DLD1 (cell line): Measurements from ENCODE around the gene TTC39C.
"Not testable (repeated sequence)": the region's sequence is repeated elsewhere in the genome, so short reads cannot be mapped to it uniquely, and the experiment has no call there.

ENCODE experiments used
- in situ Hi-C: cut with HindIII; loops from 2 replicates; pipeline ENCODE4 v1.10.0; 2017; ENCODE audit warnings: low sequenced_read_pairs

The TTC39C gene

DNA sequence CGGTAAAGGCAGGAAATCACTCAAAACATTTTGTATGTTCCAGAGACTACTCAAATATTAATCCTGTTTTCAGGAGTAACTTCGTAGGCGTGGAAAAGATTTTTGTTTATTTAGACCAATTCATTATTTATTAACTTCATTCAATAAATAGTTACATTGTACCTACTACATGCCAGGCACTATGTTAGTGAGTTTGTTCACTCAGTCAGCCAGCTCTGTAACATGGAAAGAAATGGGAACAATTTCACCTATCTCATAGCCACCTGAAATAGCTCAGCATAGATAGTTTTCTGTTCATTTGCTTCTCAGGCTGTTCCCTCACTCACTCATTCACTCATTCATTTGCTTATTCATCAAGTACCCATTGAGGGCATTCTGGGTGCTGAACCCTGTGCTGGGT lies 34.6 kb downstream of the TTC39C start:
- in situ Hi-C loops, result no loop called here

DNA sequence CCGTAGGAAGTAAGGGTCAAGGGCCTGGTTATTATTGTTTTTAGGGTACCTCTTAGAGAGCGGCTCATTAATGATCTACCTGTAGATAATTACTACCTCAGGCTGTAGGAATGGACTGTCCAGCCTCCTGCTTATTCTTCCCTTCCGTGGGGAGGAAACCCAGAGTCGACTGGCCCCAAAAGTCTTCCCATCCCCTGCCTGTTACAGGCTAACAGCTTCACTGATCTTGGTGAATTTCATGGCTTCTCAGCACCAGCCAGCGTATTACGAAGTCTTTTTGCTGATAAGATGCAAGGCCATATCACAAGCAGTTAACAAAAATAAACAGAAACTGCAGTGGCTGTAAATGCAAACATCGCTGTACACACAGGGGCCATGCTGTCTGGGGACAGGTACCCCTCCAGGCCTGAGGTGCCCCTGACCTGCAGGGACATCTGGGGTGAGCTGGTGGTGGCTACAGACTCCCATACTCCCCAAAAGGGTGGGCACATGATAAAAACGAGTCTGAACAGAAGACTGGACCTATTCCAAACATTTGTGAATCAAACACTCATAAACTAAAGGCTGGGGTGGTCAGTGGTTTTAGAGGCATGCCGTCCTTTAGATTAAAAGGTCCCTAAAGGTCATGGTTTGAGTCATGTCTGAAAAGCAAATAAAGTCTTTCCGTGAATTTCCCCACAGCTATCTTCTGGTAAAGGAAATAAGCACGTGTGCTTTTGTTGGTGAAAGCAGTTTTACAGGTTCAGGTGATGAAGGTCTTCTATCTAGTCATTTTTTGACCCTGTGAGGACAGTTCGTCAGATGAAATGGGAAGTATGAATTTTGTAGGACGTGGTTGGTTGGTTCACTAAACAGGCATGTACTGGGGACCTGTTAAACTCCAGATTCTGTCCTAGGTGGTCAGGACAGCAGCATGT lies 36.7 kb downstream of the TTC39C start:
- in situ Hi-C loops, result no loop called here

DNA sequence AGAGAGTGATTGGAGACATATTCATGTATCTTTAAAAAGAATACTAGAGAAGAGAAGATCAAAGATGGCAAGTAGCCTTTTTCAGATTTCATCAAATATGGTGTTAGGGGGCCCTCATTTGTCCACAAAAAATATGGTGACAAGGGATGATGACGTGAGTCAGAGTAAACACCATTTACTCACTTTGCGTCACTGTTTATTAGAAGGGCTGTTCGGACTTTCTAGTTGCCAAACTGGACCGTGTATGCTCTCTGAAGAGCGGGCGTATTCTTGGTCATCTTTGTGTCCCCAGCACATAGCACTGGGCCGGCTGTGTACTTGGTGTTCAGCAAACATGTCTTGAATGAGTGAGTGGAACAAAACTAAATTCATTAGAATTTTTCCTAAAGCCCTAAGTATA lies 37.5 kb downstream of the TTC39C start:
- in situ Hi-C loops, result no loop called here

DNA sequence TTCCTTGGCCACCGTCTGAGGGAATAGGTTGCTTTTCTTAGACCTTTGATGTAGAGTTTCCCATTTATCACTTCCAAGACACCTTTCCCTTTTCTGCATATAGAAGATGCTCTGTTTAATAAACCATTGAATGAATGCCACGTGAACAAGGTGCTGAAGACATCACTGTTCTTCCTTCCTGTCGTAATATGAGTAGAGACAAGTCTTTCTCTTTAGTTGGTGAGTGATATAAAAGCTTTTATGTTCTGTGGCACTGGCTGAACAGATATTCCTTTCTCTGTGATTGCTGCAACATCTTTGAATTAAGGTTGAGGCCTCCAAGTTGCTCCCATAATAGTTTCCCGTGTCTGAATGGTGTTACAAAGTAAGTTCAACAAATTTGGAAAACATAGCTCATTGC lies 38.7 kb downstream of the TTC39C start:
- in situ Hi-C loops, result no loop called here

DNA sequence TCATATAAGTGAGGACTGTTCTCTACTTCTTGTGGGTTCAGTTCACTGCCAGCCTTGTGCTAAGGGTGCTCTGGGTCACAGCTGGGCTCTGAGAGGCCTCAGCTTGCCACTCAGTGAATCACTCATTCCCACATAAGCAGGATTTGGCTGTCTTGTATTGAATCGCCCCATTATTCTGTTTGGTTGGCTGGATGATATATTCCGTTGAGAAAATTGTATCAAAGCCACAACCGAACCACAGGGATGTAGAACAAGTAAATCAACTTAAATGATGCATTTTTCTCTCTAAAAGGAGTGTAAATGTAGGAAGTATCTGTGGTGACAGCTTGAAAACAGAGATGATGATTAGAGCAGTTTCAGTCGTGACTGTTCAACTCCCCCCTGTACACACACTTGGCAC lies 39.6 kb downstream of the TTC39C start:
- in situ Hi-C loops, result no loop called here

DNA sequence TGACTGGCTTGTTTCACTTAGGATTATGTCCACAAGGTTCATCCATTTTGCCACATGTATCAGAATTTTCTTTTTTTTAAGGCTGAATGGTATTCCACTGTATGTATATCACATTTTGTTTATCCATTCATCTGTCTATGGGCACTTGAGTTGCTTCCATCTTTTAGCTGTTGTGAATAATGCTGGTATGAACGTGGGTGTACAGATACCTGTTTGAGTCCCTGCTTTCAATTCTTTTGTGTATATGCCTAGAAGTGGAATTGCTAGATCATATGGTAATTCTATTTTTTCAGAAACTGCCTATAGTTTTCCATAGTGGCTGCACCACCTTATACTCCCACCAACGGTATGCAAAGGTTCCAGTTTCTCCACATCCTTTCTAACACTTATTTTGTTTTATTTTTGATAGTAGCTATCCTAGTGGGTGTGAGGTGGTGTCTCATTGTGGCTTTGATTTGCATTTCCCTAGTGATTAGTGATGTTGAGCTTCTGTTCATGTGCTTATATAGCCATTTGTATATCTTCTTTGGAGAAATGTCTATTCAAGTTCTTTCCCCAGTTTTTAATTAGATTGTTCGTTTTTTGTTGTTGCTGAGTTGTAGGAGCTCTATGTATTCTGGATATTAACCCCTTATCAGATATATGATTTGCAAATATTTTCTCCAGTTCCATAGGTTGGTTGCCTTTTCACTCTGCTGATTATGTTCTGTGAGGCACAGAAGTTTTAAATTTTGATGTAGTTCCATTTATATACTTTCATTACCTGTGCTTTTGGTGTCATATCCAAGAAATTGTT lies 40.7 kb downstream of the TTC39C start:
- in situ Hi-C loops, result no loop called here

DNA sequence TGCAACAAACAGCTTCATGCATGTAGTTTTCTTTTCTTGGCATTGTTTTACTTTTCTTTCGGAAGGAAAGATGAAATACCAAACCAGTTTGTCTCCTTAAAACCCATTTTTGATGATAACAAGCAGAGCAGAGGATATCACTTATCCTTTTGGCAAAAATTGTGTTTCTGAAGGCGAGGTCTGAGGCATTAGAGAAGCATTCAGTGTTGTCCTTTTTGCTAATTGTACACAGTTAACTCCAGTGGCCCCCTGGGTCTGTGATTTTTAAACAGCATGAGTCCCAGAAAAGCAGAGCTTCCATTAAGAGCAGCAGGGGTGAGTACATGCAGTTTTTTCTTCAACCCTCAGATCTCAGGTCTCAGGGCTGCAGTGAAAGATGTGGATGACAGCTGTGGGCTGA lies 41.3 kb downstream of the TTC39C start:
- in situ Hi-C loops, result no loop called here

DNA sequence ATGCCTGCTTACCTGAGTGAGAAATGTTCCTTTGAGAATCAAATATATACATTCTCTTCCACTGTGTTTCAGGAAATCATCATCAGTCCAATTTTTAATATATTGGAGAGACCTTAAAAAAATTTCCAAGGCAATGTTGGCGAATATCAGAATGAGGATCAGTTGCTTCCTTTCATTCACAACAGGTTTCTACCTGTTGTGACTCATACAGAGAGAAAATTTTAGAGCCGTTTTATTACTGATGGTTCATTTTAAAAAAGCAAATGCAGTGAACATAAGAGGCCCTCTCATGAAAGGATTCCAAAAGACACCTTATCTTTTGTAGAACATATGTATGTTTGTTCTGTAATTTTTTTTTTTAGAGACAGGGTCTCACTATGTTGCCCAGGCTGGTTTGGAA lies 42.0 kb downstream of the TTC39C start:
- in situ Hi-C loops, result no loop called here

DNA sequence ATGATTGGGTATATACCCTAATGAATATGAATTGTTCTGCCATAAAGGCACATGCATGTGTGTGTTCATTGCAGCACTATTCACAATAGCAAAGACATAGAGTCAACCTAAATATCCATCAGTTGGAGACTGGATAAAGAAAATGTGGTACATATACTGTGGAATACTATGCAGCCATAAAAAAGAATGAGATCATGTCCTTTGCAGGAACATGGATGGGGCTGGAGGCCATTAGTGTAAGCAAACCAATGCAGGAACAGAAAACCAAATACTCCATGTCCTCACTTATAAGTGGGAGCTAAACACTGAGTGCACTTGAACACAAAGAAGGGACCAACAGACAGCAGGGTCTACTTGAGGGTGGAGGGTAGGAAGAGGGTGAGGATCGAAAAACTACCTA lies 43.2 kb downstream of the TTC39C start:
- in situ Hi-C loops, result no loop called here

DNA sequence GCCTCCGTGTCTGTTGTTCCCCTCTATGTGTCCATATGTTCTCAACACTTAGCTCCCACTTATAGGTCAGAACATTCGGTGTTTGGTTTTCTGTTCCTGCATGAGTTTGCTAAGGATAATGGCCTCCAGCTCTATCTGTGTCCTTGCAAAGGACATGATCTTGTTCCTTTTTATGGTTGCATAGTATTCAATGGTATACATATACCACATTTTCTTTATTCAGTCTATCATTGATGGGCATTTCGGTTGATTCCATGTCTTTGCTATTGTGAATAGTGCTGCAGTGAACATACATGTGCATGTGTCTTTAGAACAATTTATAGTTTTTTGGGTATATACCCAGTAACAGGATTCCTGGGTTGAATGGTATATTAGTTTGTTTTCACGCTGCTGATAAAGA lies 44.8 kb downstream of the TTC39C start:
- in situ Hi-C loops, result not testable (repeated sequence)

DNA sequence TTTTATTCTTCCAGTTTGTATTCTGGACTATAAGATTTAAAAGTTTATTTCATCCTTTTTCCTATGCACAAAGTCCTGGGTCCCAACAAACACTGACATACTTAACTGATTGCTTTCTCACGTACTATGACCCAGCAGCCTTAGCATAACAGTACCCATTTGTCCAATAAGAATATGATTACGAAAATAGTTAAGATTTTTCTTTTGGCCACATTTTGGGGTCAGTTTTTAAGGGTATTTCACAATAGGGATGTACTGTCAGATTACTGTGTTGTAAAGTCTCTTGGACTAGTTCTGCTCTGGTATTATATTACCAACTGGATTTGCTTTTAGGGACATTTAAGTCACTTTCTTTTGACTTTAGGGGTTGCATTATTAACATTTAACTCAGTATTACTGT lies 46.1 kb downstream of the TTC39C start:
- in situ Hi-C loops, result no loop called here

DNA sequence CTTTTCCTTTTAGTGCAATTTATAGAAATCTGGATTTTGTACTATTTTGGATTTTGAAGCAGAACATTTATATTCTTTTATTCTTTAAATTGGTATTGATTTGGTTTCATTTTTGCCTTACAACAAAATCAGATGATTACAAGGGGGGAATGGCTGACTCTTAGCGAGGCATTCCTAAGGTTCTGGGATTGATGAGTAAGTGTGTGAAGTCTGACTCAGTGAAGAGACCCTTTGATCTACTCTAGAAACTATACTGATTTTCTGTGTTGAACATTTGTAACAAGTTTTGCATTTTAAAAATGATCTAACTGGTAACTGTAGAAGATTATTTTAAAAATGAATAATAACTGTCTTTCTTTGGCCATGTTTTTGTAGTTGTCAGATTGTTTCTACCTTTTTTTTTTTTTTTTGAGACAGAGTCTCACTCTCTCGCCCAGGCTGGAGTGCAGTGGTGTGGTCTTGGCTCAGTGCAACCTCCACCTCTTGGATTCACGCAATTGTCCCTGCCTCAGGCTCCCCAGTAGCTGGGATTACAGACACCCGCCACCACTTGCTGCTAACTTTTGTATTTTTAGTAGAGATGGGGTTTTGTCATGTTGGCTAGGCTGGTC lies 48.7 kb downstream of the TTC39C start:
- in situ Hi-C loops, result no loop called here

DNA sequence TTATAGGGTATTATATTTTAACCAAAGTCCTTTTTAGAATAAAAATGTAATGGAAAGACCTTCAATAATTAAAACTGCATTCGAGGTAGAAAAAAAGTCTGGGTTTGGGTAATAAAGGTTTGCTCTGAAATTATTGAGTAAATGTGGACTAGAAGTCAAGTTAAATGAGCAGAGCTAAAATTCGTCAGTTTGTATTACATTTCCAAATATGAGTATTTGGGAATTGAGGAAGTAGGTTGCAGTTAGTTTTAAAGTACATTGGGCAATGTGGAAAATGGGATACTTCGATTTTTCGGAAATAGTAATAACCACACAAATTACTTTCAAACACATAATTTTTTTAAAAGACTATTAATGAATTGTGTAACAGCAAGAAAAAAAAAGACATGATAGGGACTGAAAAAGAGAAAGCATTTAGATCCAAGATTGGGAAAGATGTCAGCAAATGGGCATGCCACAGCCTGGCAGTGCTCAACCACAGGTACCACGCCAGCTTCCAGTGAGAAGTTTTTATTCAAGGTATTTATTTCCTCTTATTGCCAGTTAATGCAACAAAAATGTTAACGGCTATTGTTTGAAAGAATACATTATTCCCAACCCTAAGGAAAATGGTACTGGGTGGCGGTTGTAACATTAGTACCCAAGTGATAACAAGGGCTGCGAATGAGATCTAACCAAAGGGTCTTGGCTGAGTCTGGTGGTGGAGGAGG lies 50.0 kb downstream of the TTC39C start:
- in situ Hi-C loops, result no loop called here

DNA sequence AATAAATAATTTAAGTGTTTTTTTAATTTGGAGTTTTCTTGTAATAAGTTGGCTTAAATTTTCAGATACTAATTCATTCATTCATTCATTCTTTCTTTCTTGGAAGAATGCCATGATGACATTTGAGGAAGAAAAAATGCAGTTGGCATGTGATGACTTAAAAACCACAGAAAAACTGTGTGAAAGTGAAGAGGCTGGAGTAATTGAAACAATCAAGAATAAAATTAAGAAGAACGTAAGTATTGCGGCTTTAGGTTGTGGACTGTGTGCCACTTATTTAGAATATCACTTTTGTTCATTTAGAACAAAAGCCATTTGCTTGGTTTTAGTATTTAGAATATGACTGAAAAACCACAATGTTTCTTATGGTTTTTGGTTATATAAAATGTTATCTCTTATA lies 51.4 kb downstream of the TTC39C start:
- in situ Hi-C loops, result no loop called here

DNA sequence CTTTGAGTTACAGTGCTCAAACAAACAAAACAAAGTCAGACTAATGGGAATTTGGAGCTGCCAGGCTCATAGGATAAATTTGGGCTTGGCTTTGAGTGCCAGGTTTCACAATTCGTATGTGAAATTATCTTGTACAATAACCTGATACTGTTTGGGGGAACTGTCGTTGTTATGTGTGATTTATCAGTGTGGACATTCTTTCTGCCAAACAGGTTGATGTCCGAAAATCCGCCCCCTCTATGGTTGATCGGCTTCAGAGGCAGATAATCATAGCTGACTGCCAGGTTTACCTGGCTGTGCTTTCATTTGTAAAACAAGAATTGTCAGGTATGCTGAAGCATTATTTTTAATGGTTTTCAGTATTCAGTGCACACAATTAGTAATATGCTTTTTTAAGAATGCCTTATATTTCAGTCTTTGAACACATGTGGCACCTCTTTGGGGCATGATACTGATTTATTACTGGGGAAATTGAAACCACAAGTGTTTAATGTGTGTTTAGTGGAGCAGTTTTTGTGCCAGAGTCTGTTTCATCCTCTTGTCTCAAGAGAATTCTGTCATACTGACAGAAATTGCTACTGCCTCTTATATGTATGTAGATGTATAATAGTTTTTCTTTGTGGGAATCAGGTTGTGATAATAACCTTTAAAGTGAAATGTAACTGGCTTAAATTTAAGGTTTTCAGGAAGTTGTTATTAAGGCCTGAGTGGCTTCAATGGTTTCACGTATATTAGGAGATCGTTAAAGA lies 54.6 kb downstream of the TTC39C start:
- in situ Hi-C loops, result no loop called here

DNA sequence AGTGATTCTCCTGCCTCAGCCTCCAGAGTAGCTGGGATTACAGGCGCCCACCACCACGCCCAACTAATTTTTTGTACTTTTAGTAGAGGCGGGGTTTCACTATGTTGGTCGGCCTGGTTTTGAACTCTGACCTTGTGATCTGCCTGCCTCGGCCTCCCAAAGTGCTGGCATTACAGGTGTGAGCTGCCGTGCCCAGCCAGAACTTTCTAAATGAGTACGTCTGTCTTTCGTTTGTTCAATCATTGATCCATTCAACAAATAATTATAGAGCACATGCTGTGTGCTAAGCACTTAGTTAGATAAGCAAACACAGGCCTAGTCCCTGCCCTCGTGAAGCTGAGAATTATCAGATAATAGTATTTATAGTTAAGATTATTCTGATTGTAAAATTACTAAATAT lies 56.5 kb downstream of the TTC39C start:
- in situ Hi-C loops, result no loop called here

DNA sequence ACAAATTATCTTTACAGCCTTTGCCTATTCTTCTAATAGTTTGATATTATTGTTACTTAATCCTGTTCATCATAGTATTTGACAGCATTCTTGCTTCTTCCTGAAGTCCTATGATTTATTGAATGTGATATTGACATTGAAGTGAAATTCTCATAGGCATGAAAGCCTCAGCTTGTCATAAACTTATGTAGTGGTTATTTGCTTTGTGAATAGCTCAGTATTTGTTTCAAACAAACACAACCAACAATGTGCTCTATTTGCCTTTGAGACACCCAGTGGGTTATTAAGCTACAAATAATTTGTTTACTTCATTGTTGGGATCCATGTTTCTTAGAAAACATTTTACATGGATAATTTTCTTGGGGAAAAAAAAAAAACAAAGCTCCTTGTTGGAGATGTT lies 57.2 kb downstream of the TTC39C start:
- in situ Hi-C loops, result no loop called here

DNA sequence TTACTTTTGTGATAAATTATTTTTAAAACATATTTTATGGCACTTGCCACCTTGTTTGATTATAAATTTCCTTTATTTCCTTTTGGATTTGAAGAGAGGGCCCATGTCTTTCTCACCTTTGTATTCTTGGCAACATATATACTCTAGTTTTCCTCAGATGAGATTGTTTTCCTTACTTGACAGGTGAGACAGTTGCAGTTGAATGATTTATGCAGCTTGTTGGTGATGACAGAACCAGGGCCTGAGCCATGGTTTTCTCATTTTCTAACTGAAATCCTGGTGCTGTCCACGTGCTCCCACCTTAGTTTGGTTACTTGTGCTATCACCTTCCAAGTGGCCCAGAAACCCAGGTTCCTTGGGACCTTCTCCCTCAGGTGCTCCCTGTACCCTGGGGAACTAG lies 58.2 kb downstream of the TTC39C start:
- in situ Hi-C loops, result no loop called here

DNA sequence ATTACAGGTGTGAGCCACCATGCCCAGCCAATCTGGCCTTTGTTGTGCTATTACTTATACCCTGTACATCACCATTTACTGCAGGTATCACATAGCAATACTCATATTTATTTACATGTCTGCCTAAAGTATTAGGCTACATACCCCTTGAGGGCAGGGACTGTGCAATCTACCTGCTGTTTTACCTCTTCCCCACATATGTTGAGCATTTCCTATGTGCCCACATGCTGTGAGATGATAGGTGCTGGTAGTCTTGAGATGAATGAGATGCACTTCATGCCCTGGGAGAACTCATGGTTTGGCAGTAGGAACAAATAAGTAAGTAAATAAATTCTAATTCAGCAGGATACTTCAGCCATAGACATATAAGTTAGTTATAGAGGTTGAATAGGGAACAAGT lies 59.2 kb downstream of the TTC39C start:
- in situ Hi-C loops, result no loop called here

DNA sequence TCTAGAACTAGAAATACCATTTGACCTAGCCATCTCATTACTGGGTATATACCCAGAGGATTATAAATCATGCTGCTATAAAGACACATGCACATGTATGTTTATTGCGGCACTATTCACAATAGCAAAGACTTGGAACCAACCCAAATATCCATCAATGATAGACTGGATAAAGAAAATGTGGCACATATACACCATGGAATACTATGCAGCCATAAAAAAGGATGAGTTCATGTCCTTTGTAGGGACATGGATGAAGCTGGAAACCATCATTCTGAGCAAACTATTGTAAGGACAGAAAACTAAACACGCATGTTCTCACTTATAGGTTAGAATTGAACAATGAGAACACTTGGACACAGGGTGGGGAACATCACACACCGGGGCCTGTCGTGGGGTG lies 60.2 kb downstream of the TTC39C start:
- in situ Hi-C loops, result loop anchor here (5.0 kb wide), 1 partner anchor 82 kb away; no protein-coding TSS in a partner anchor
